ENCODE measurements around the gene PLA2G4D. TPM values are rescaled to one million over a fixed set of nuclear protein-coding genes. Genes with fewer than 3 reads are reported as not detected.

PLA2G4D gene
- total RNA-seq, 5 donors from 2014 or later (not counting 1 experiment from before 2014, with no cell fraction given) = not detected

DNA sequence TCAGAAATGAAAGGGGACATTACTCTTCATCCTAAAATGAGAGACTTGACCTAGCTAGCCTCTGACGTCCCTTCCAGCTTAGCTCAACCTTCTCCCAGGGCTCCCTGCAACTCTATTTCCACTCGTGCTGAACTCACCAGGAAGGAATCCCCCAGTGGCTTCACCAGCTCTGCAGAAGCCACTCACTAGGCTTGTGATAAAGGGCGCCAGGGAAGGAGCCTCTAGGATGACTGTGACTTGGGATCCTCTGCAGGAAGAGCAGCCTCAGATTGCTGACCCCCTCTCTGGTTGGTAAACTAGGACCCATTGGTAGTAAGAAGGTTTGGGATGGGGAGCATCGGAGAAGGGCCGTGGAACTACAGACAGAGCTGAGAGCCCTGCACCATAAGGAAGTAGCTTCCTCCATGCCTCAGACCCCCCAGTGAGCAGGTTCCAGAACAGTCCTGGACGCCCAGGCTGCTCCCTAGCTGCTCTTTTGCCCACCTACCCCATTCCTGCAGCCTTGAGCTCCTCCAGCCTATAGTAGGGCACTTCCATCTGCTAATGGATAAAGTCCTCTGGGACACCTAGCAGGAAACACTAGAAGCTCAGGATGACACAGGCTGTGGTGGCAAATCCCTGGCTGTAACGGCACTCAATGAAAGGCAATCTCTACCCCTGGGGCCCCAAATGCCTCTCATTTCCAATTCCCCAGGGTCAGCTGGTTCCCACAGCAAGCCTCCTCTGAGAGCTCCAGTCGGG is 36.1 kb upstream of the PLA2G4D start:
- no peak for DNase-seq
- H3K9me3 Mint-ChIP-seq = no peaks in the 10 kb centered on the region
- Histone ChIP-seq H3K4me1 (ENCODE audit: control insufficient read depth in 1 of 2, extremely low read depth in 1 of 2, insufficient read depth in 2 of 2, low read length in 2 of 2) (no peaks in the 10 kb centered on the region), H3K4me3 (ENCODE audit: control insufficient read depth in 1 of 2, extremely low read depth in 1 of 2, low read length in 1 of 2) (no peak overlapping the region), H3K9me3 (no peaks in the 10 kb centered on the region), H3K27ac (ENCODE audit: low read length) (no peak overlapping the region), H3K27me3 (replicated peaks in 1 of 2; ENCODE audit: control insufficient read depth in 2 of 2, extremely low read depth in 1 of 2, insufficient read depth in 2 of 2, low read length in 1 of 2) (peaks cover 0 to 30% of the 10 kb centered on the region in 2 experiments), H3K36me3 (ENCODE audit: control insufficient read depth in 2 of 2, extremely low read depth in 1 of 2, insufficient read depth in 1 of 2, low read length in 1 of 2) (no peaks in the 10 kb centered on the region)
- no peaks in the 10 kb centered on the region for H3K36me3 Mint-ChIP-seq
- H3K4me1 Mint-ChIP-seq = no peaks in the 10 kb centered on the region
- no peak overlapping the region for H3K27ac Mint-ChIP-seq
- peaks cover 10 to 21% of the 10 kb centered on the region in 2 donors for H3K27me3 Mint-ChIP-seq
- WGBS (ENCODE audit: insufficient coverage) = 55% methylated on average over 5 of the region's 8 CpGs
- ChIA-PET POLR2A (no interaction called here), CTCF (no interaction called here)
- no peak overlapping the region for H3K4me3 Mint-ChIP-seq
- ATAC-seq (replicated peaks in 1 of 4) = no peak

DNA sequence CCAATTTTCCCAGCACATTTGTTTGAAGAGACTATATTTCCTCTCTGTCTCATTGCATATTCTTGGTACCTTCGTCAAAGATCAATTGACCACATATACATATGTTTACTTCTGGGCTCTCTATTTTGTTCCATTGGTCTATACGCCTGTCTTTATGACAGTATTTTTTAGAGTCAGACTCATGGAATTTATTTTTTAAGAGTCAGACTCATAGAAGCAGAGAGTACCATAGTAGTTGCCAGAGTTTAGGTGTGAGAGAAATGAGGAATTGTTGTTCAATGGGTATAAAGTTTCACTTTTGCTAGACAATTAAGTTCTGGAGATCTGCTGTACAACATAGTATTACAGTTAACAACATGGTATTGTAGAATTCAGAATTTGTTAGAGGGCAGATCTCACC is 35.0 kb upstream of the PLA2G4D start:
- CTCF ChIA-PET = no interaction called here
- H3K9me3 Mint-ChIP-seq = no peaks in the 10 kb centered on the region
- H3K4me1 Mint-ChIP-seq = no peaks in the 10 kb centered on the region
- H3K4me3 ChIP-seq (ENCODE audit: control insufficient read depth in 1 of 2, extremely low read depth in 1 of 2, low read length in 1 of 2) = no peak overlapping the region
- WGBS (ENCODE audit: insufficient coverage) = no CpG with 5 or more reads among the region's 2 CpGs
- H3K9me3 ChIP-seq = no peaks in the 10 kb centered on the region
- H3K36me3 ChIP-seq (ENCODE audit: control insufficient read depth in 2 of 2, extremely low read depth in 1 of 2, insufficient read depth in 1 of 2, low read length in 1 of 2) = no peaks in the 10 kb centered on the region
- no peak overlapping the region for H3K27ac Mint-ChIP-seq
- H3K36me3 Mint-ChIP-seq = no peaks in the 10 kb centered on the region
- H3K27ac ChIP-seq (ENCODE audit: low read length) = no peak overlapping the region
- DNase-seq = no peak
- POLR2A ChIA-PET = no interaction called here
- H3K27me3 ChIP-seq (replicated peaks in 1 of 2; ENCODE audit: control insufficient read depth in 2 of 2, extremely low read depth in 1 of 2, insufficient read depth in 2 of 2, low read length in 1 of 2) = peaks cover 0 to 30% of the 10 kb centered on the region in 2 experiments
- no peak for ATAC-seq (replicated peaks in 1 of 4)
- no peaks in the 10 kb centered on the region for H3K4me1 ChIP-seq (ENCODE audit: control insufficient read depth in 1 of 2, extremely low read depth in 1 of 2, insufficient read depth in 2 of 2, low read length in 2 of 2)
- H3K27me3 Mint-ChIP-seq = peaks cover 10 to 21% of the 10 kb centered on the region in 2 donors
- H3K4me3 Mint-ChIP-seq = no peak overlapping the region

DNA sequence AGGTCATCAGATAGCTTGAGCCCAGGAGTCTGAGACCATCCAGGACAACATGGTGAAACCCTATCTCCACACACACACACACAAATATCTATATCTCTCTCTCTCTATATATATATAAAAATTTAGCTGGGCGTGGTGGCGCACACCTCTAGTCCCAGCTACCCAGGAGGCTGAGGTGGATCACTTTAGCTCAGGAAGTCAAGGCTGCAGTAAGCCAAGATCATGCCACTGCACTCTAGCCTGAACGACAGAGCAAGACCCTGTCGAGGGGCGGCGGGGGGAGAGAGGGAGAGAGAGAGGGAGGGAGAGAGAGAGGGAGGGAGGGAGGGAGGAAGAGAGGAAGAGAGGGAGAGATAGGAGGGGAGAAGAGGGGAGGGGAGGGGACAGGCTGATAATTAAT is 34.1 kb upstream of the PLA2G4D start:
- H3K4me3 Mint-ChIP-seq = no peak overlapping the region
- ChIA-PET CTCF (no interaction called here), POLR2A (no interaction called here)
- Histone ChIP-seq H3K36me3 (ENCODE audit: control insufficient read depth in 2 of 2, extremely low read depth in 1 of 2, insufficient read depth in 1 of 2, low read length in 1 of 2) (no peaks in the 10 kb centered on the region), H3K9me3 (no peaks in the 10 kb centered on the region), H3K4me1 (ENCODE audit: control insufficient read depth in 1 of 2, extremely low read depth in 1 of 2, insufficient read depth in 2 of 2, low read length in 2 of 2) (no peaks in the 10 kb centered on the region), H3K27me3 (replicated peaks in 1 of 2; ENCODE audit: control insufficient read depth in 2 of 2, extremely low read depth in 1 of 2, insufficient read depth in 2 of 2, low read length in 1 of 2) (peaks cover 0 to 26% of the 10 kb centered on the region in 2 experiments), H3K4me3 (ENCODE audit: control insufficient read depth in 1 of 2, extremely low read depth in 1 of 2, low read length in 1 of 2) (no peak overlapping the region), H3K27ac (ENCODE audit: low read length) (no peak overlapping the region)
- peaks cover 10 to 21% of the 10 kb centered on the region in 2 donors for H3K27me3 Mint-ChIP-seq
- no peak for ATAC-seq (replicated peaks in 1 of 4)
- H3K9me3 Mint-ChIP-seq = no peaks in the 10 kb centered on the region
- 86% methylated on average over 1 of the region's 6 CpGs for WGBS (ENCODE audit: insufficient coverage)
- DNase-seq = no peak
- H3K27ac Mint-ChIP-seq = no peak overlapping the region
- no peaks in the 10 kb centered on the region for H3K4me1 Mint-ChIP-seq
- H3K36me3 Mint-ChIP-seq = no peaks in the 10 kb centered on the region

DNA sequence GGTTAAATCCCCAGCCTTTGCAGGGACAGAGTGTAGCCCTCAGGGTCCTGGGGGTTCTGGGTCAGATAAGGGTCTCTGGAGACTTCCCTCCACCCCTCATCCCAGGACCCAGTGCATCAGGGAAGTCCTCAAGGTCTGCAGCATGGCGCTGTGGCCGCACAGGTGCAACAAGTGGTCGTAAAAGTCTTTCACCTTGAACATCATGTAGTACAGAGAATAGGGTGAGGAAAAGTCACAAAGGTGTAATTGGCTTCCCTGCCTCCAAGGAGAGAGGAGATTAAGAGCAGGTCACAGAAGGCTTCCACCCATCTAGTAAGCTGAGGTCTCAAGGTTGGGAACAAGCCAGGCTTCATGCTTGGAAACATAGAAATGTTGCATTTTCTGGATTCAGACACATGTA is 29.2 kb upstream of the PLA2G4D start:
- peaks cover 0 to 4% of the 10 kb centered on the region in 2 donors for H3K27me3 Mint-ChIP-seq
- no peak overlapping the region for H3K4me3 ChIP-seq (ENCODE audit: control insufficient read depth in 1 of 2, extremely low read depth in 1 of 2, low read length in 1 of 2)
- H3K4me3 Mint-ChIP-seq = no peak overlapping the region
- no peak for ATAC-seq (replicated peaks in 1 of 4)
- H3K4me1 ChIP-seq (ENCODE audit: control insufficient read depth in 1 of 2, extremely low read depth in 1 of 2, insufficient read depth in 2 of 2, low read length in 2 of 2) = no peaks in the 10 kb centered on the region
- peaks cover 0 to 16% of the 10 kb centered on the region in 2 experiments for H3K27me3 ChIP-seq (replicated peaks in 1 of 2; ENCODE audit: control insufficient read depth in 2 of 2, extremely low read depth in 1 of 2, insufficient read depth in 2 of 2, low read length in 1 of 2)
- H3K9me3 Mint-ChIP-seq = no peaks in the 10 kb centered on the region
- no peaks in the 10 kb centered on the region for H3K36me3 ChIP-seq (ENCODE audit: control insufficient read depth in 2 of 2, extremely low read depth in 1 of 2, insufficient read depth in 1 of 2, low read length in 1 of 2)
- DNase-seq = no peak
- ChIA-PET POLR2A (no interaction called here), CTCF (no interaction called here)
- no CpG with 5 or more reads among the region's 3 CpGs for WGBS (ENCODE audit: insufficient coverage)
- peaks cover 0 to 8% (median 0%) of the 10 kb centered on the region in 3 donors for H3K4me1 Mint-ChIP-seq
- no peaks in the 10 kb centered on the region for H3K9me3 ChIP-seq
- no peak overlapping the region for H3K27ac Mint-ChIP-seq
- no peak overlapping the region for H3K27ac ChIP-seq (ENCODE audit: low read length)
- no peaks in the 10 kb centered on the region for H3K36me3 Mint-ChIP-seq

DNA sequence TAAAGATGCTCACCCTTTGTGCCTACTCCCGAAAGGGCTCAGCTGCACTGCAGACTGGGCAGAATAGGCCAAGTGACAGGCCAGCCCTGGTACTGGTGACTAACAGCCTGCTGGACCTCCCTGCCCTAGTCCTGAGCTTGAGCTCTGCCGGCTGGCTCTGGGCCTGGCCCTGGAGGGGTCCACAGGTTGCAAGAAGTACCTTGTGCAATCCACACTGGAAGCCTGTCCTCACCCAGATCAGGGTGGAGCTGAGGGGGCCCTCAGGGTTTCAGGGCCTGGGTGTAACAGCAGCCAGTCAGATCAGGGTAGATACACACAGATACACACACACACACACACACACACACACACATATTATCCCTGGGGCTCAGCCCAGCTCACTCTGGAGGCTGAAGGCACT is 27.3 kb upstream of the PLA2G4D start:
- POLR2A ChIA-PET = interaction anchor here in 1 of 2 donors (0.7 kb wide), 1 partner anchor 16 kb away, joined by 5 read pairs; no protein-coding TSS in a partner anchor
- no peaks in the 10 kb centered on the region for H3K36me3 ChIP-seq (ENCODE audit: control insufficient read depth in 2 of 2, extremely low read depth in 1 of 2, insufficient read depth in 1 of 2, low read length in 1 of 2)
- Mint-ChIP-seq H3K27ac (no peak overlapping the region), H3K4me1 (peaks cover 0 to 10% (median 0%) of the 10 kb centered on the region in 3 donors), H3K27me3 (no peaks in the 10 kb centered on the region), H3K36me3 (no peaks in the 10 kb centered on the region), H3K4me3 (no peak overlapping the region), H3K9me3 (no peaks in the 10 kb centered on the region)
- ATAC-seq (replicated peaks in 1 of 4) = no peak
- WGBS (ENCODE audit: insufficient coverage) = 75% methylated on average over 2 of the region's 2 CpGs
- H3K27ac ChIP-seq (ENCODE audit: low read length) = no peak overlapping the region
- no peak for DNase-seq
- H3K9me3 ChIP-seq = no peaks in the 10 kb centered on the region
- H3K4me1 ChIP-seq (ENCODE audit: control insufficient read depth in 1 of 2, extremely low read depth in 1 of 2, insufficient read depth in 2 of 2, low read length in 2 of 2) = no peaks in the 10 kb centered on the region
- peaks cover 0 to 6% of the 10 kb centered on the region in 2 experiments for H3K27me3 ChIP-seq (replicated peaks in 1 of 2; ENCODE audit: control insufficient read depth in 2 of 2, extremely low read depth in 1 of 2, insufficient read depth in 2 of 2, low read length in 1 of 2)
- CTCF ChIA-PET = no interaction called here
- H3K4me3 ChIP-seq (ENCODE audit: control insufficient read depth in 1 of 2, extremely low read depth in 1 of 2, low read length in 1 of 2) = no peak overlapping the region

DNA sequence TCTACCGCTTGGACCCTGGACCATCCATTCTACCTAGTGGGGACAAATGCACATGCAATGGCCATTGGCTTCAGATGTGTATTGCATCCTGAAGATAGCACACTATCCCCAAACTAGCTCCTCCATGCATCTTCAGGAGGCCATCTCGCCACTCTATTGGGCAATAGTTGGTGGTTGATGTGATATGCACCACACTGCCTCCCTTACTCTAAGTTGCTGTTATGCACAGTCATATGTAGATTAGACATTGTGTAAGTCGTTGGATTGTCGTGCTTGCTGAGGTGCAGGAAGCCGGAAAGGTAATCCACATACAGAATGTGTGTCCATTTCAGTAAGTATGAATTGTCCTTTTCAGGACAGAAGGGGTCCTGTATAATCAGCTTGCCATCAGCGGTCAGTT is 26.7 kb upstream of the PLA2G4D start:
- H3K36me3 ChIP-seq (ENCODE audit: control insufficient read depth in 2 of 2, extremely low read depth in 1 of 2, insufficient read depth in 1 of 2, low read length in 1 of 2) = no peaks in the 10 kb centered on the region
- ATAC-seq (replicated peaks in 1 of 4) = no peak
- H3K9me3 Mint-ChIP-seq = no peaks in the 10 kb centered on the region

More for the DNA sequence above, 26.7 kb upstream of the PLA2G4D start:
- Histone ChIP-seq H3K9me3 (no peaks in the 10 kb centered on the region), H3K27ac (ENCODE audit: low read length) (no peak overlapping the region), H3K4me3 (ENCODE audit: control insufficient read depth in 1 of 2, extremely low read depth in 1 of 2, low read length in 1 of 2) (no peak overlapping the region), H3K27me3 (replicated peaks in 1 of 2; ENCODE audit: control insufficient read depth in 2 of 2, extremely low read depth in 1 of 2, insufficient read depth in 2 of 2, low read length in 1 of 2) (peaks cover 0 to 6% of the 10 kb centered on the region in 2 experiments), H3K4me1 (ENCODE audit: control insufficient read depth in 1 of 2, extremely low read depth in 1 of 2, insufficient read depth in 2 of 2, low read length in 2 of 2) (no peaks in the 10 kb centered on the region)
- WGBS (ENCODE audit: insufficient coverage) = 89% methylated on average over 4 of the region's 6 CpGs
- ChIA-PET CTCF (no interaction called here), POLR2A (no interaction called here)
- DNase-seq = no peak
- H3K4me3 Mint-ChIP-seq = no peak overlapping the region
- no peaks in the 10 kb centered on the region for H3K27me3 Mint-ChIP-seq
- no peaks in the 10 kb centered on the region for H3K36me3 Mint-ChIP-seq
- H3K4me1 Mint-ChIP-seq = peaks cover 0 to 10% (median 0%) of the 10 kb centered on the region in 3 donors
- no peak overlapping the region for H3K27ac Mint-ChIP-seq

All from T-cell (primary cell).